GM21786 (cell line): Measurements from ENCODE around the gene VTCN1.
"Not testable (repeated sequence)": the region's sequence is repeated elsewhere in the genome, so short reads cannot be mapped to it uniquely, and the experiment has no call there.

Experiments
- ATAC-seq: cut with Tn5 transposase; IDR thresholded peaks from one replicate; pipeline ENCODE4 v1.9.1; 2021; ENCODE audit not compliant: unreplicated experiment

VTCN1 gene

GRCh38 chr1:117169871-117170596 is 40.7 kb downstream of the VTCN1 start:
- no peak for ATAC-seq

DNA sequence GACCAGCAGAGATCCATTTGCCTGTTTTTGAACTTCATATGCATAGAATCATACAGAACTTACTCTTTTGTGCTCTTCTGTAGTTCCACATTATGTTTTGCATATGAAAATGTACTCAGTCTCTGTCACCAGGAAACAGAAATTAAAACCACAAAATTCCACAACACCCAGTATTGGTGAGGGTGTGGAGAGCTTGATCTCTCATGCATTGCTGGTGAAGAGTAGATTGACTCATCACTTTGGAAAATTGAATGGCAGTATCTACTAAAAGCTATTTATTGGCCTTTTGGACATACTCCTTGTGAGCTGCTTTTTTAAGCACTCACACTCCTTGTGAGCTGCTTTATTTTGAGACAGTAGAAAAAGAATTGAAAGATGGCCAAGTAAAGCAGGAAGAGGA is 43.3 kb downstream of the VTCN1 start:
- no peak for ATAC-seq

DNA sequence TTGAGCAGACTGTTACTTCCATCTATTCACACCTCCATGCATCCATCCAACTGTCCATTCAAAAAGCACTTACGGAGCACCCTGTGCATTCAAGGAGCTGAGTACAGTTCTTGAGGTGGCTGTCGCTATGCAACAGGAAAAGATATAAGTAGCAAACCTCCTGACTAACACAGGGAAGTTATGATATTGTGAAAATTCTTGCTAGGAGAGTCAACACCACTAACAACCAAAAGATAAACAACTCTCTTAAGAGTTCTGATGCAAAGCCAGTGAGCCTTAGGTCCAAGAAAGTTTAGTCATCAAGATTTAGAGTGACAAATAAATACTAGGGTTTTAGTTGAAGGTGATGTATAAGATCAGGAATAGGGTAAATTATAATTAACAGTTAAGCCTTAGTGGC is 44.7 kb downstream of the VTCN1 start:
- no peak for ATAC-seq

DNA sequence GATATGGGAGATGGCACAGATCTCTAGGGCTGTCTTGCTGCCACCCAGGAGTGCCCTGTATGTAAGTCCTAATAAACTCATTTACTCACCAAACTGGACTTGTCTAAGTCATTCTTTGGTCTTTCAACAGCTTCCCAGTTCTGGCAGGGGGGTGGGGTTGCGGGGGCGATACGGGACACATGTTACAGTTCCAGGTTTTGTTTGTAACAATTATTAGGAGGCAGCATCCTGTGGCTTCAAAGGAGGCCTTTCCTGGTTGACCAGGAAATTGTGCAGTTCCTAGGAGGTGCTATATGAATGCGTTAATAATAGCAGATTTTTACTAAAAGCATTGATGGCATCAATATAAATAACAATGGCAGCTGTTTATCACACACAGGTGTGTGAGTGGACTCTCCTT is 46.5 kb downstream of the VTCN1 start:
- ATAC-seq: no peak

DNA sequence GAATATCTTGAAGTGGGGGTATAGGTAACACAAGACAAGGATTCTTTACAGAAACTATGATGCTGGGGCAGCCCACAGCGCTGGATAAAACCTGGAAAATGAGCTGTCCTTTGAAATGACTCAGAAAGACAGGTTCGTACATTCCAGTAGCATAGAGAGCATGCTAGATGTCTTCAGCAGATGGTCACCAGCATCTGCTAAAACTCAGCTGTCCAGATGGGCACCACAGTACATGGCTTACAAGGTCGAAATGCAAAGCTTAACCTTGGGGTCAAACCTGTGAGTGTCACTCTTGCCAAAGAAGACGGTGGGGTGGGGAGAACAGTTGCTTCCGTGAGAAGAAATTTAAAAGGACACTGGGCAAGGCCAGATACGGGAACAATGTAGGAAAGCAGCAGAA is 47.9 kb downstream of the VTCN1 start:
- ATAC-seq: no peak

DNA sequence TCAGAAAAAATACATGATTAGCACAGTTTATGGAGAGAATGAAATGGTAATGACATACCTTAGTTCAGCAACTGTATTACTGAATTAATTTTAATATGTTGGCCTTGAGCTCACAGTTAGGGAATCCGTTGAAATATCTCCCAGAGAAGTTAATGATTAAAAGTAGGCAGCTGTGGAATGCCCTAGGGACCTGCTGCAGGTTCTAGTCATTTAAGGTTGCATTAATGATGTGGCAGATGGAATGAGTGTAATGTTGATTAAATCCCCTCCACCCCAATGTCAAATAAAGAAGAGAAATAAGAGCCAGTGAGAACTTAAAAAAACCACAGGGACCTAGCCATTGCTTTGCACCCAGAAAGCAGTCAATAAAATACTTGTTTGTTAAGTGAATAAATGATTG is 48.8 kb downstream of the VTCN1 start:
- ATAC-seq: no peak

- ATAC-seq: not testable (repeated sequence)
These were observed 59.4 kb downstream of the VTCN1 start for GRCh38 chr1:117151305-117151704.

GRCh38 chr1:117150316-117150715 is 60.4 kb downstream of the VTCN1 start:
- ATAC-seq: no peak

- ATAC-seq: no peak
These were observed 62.7 kb downstream of the VTCN1 start for GRCh38 chr1:117147856-117148588.

DNA sequence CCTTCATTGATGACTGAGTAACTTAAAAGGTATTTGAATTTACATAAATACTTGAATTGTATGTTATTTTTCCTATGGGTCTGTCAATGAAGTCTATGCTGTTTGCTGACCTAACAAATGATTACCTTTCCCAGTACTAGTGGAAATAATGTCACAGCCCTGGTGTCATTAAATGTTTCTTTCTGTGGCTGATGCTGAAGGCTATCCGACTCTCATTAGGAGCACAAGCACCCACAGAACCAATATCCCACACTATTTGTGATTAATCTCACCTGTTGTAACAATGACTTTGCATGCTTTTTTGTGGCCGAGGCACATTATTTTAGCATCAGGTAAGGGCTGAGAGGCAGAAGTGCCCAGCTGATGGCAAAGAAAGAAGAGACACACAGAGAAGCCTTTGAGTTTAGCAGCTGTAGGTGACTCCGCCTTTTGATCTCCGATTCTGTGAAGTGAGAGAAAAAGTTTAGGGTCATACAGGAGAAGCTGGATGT is 63.3 kb downstream of the VTCN1 start:
- no peak for ATAC-seq

DNA sequence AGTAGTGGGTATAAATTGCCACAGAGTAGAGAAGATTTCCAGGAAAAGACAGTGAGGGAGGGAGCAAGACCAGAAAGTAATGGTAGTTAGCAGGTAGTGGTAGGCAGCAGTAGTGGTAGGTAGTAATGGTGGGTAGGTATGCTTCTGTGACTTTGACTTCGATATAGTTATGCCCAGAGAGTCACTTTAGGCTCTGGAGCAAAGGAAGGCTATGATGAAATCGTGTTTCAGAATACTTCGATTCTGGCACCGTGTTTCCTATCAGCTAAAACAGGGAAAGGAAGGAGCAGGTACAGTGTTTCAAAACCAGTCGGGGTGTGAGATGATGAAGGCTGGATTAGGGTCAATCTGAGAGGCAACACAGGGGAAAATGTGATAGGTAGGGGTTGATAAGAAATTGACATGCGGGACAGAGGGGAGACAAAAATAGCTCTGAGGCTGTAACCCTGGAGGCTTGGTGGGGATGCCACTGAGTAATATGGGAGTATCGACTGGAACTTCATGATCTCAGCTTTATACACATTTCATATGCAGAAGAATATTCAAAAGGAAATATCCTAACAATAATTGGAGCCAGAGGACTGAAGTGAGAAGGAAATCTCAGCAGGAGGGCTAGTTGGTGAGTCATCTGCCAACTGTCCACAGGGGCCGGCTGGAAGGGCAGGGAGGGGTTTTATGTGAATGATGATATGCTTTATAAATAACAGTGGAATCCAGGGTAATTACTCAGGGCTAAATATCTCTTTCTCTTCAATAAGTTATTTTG is 64.0 kb downstream of the VTCN1 start:
- no peak for ATAC-seq

DNA sequence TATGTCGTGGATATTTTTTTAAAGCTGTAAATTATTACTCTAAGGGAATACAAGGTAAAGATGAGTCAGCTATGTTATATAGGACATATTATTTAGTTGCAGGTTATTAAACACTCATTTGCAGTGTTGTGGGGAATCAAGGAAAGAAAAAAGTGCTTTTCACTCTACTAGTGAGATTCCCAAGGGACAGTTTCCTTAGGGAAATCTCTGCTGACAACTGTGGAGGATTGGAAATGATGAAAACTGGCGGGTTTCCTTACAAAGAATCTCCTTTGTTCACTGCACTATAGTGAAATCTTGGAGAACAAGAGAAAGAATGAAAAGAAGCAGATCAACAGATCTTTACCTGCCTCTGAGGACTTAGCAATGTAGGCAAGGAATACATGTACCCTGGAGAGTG is 64.7 kb downstream of the VTCN1 start:
- no peak for ATAC-seq

DNA sequence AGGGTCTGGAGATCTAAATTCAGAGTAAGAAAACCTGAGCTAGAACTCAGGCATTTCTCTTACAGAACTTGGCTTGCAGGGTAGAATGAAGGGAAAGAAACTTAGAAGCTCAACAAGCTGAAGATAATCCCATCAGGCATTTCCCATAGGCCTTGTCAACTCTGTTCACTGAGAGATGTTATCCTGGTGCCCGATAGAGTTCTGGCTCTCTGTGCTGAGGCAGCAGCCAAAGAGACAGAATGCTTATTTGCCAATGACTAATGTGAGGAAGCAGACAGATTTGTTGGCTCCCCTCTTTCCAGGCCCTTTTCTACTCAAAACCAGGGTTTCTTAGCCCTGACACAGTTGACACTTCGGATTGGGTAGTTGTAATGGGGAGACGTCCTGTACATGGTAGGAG is 66.9 kb downstream of the VTCN1 start:
- ATAC-seq: no peak

GRCh38 chr1:117143172-117143571 is 67.6 kb downstream of the VTCN1 start:
- ATAC-seq: no peak

- no peak for ATAC-seq
These were observed 68.5 kb downstream of the VTCN1 start for GRCh38 chr1:117142200-117142599.

GRCh38 chr1:117138561-117138960 is 72.2 kb downstream of the VTCN1 start:
- ATAC-seq: no peak

GRCh38 chr1:117138106-117138505 is 72.6 kb downstream of the VTCN1 start:
- no peak for ATAC-seq

DNA sequence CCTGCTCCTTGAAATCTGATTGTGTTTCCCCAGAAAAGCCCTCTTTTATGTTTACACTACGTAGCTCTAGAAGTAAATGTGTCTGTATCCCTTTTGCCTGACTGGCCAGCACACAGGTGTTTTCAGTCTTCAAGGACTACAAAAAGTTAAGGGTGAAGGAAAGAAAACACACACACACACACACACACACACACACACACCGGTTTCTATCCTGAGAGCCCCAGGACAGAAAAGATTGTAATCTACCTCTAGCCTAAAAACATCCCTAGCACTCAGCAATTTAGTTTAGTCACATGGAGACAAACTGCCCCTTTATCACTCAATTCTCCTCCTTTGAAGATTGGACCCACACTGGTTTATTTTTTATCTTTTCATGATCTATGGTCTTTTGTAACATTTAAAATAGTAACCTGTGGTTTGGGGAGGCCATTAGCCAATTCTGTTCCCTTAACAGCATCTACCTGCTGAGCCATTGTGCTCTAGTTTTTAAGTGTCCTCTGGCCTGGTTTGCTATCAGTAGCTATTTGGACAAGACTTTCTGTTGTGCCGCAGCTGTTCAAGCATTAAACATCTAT is 73.4 kb downstream of the VTCN1 start:
- ATAC-seq: no peak

DNA sequence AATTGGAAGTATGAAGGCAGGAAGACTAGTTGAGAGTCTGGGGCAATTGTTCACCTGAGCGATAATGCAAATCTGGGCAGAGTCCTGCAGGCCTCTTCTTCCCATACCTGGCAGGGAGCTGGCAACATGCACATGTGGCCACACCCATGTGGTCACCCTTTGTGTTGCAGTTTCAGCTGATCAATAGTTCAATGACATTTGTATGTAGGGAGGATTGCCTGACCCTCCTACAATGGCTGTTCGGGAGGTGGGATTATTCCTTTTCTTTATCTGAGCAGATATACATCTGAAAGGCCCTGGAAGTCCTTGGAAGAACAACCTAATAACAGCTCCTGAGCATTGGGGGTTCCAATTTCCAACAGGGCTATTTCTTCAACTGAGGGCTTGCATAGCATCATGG is 74.0 kb downstream of the VTCN1 start:
- ATAC-seq: no peak

- ATAC-seq: no peak
These were observed 75.4 kb downstream of the VTCN1 start for GRCh38 chr1:117135329-117135728.

DNA sequence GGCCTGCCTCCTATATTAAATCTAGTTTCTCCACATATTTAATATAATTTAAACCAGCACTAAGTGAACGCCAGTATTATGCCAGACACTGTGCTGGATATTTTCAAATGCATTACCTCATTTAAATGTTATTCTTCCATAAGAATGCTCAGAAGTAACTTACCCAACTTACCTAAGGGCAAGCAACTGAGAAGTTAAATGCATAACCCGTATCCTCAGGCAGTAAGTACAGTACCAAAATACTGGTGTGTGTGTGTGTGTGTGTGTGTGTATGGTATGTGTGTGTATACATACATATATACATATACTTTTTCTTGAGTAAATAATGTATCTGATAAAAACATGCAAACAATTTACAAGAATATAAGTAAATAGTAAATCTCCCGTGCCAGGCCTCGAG is 80.2 kb downstream of the VTCN1 start:
- ATAC-seq: no peak
